SK-N-MC (cell line): Measurements from ENCODE around the gene PHLDA1.

Experiments
- EZH2 ChIP-seq: fragments of 200-600 bp; sonication (generic); IDR thresholded peaks from one replicate; pipeline ENCODE4 v1.6.1; 2017; ENCODE audit warnings: antibody characterized with exemption
- FOXP2 ChIP-seq: optimal IDR thresholded peaks from 2 replicates; pipeline ENCODE3; 2011; ENCODE audit warnings: mild to moderate bottlenecking, moderate library complexity; ENCODE audit not compliant: insufficient read depth; ENCODE audit errors: extremely low read length, control extremely low read depth
- POLR2AphosphoS5 ChIP-seq: IDR thresholded peaks from 2 replicates; pipeline ENCODE4 v1.6.1; 2012; ENCODE audit warnings: mild to moderate bottlenecking, low read depth, low read length, borderline replicate concordance

- TF ChIP-seq EZH2 (no peak), POLR2AphosphoS5 (no peak), FOXP2 (no peak)
These were observed 28.3 kb downstream of the PHLDA1 start for GRCh38 chr12:76003355-76003638.
